Neural progenitor cell (in vitro differentiated cells): ENCODE results near the gene IL1RAP.

ENCODE experiments used
- EZH2 ChIP-seq: fragments of 200-600 bp; sonication (generic); IDR thresholded peaks from 2 replicates; pipeline ENCODE4 v1.6.1; 2017; ENCODE audit warnings: antibody characterized with exemption, mild to moderate bottlenecking, moderate library complexity
- EZH2phosphoT487 ChIP-seq: fragments of 200-600 bp; sonication (generic); IDR thresholded peaks from 2 replicates; pipeline ENCODE4 v1.6.1; 2017; ENCODE audit warnings: antibody characterized with exemption
- TF ChIP-seq, protein P1 (sequence below): fragments of 200-600 bp; sonication (generic); IDR thresholded peaks from 2 replicates; pipeline ENCODE4 v1.5.1; 2017; ENCODE audit warnings: antibody characterized with exemption, mild to moderate bottlenecking

DNA sequence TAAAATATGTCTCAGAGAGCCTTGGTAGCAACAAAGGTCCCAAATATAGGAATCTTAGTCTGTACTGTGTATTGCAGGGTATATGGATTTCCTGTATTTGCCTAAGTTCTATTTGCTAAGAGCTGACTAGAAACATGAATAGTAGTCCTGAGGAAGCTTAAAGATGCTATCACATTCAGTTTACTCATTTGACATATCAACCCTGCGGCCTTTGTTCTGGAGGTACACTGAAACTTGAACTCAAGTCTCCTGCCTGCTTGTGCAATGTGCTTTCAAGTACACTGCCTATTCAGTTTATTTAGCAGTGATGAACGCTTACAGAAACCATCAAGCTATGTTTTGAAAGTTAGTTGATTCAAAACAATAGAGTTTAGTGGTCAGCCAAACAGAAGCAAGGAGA, 21.1 kb downstream of the IL1RAP start:
- TF ChIP-seq, protein P1, sequence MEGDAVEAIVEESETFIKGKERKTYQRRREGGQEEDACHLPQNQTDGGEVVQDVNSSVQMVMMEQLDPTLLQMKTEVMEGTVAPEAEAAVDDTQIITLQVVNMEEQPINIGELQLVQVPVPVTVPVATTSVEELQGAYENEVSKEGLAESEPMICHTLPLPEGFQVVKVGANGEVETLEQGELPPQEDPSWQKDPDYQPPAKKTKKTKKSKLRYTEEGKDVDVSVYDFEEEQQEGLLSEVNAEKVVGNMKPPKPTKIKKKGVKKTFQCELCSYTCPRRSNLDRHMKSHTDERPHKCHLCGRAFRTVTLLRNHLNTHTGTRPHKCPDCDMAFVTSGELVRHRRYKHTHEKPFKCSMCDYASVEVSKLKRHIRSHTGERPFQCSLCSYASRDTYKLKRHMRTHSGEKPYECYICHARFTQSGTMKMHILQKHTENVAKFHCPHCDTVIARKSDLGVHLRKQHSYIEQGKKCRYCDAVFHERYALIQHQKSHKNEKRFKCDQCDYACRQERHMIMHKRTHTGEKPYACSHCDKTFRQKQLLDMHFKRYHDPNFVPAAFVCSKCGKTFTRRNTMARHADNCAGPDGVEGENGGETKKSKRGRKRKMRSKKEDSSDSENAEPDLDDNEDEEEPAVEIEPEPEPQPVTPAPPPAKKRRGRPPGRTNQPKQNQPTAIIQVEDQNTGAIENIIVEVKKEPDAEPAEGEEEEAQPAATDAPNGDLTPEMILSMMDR: no peak
- no peak for TF ChIP-seq EZH2phosphoT487
- TF ChIP-seq EZH2: no peak
